ENCODE results near the gene WFIKKN1. TPM values are rescaled to one million over a fixed set of nuclear protein-coding genes. Genes with fewer than 3 reads are reported as not detected.
A peak's percentile ranks its signal among the peaks of the same experiment; 100 is the strongest.

WFIKKN1 gene
- total and polyA plus RNA-seq, 2 of the 13 experiments (the other 11 are each of a cell fraction or from before 2014, with no cell fraction given), result 1.7 to 4.9 TPM

GRCh38 chr16:630249-630814 is 453 bp upstream of the WFIKKN1 start (continued):
- no peak for TF ChIP-seq ZNF512 (CRISPR knock-in tag; IDR thresholded peaks at IDR 0.05)
- no peak for TF ChIP-seq RXRB (CRISPR knock-in tag; IDR thresholded peaks at IDR 0.05; ENCODE audit: borderline replicate concordance)
- 0 out of 2 replicates have a peak, but pooled peaks have one; percentile 38 for TF ChIP-seq ZNF549 (CRISPR knock-in tag; IDR thresholded peaks at IDR 0.05)
- TF ChIP-seq IKZF4 (CRISPR knock-in tag; IDR thresholded peaks at IDR 0.05; ENCODE audit: borderline replicate concordance, low read depth, not compliant biosample characterization), result no peak
- 0 out of 2 replicates have a peak, but pooled peaks have one; percentile 65 for TF ChIP-seq ZZZ3 (CRISPR knock-in tag; IDR thresholded peaks at IDR 0.05; ENCODE audit: borderline replicate concordance)
- TF ChIP-seq ARID4A (CRISPR knock-in tag; IDR thresholded peaks at IDR 0.05; ENCODE audit: borderline replicate concordance), result no peak
- TF ChIP-seq LBX2 (CRISPR knock-in tag; IDR thresholded peaks at IDR 0.05; ENCODE audit: borderline replicate concordance), result no peak
- TF ChIP-seq FOXO4 (CRISPR knock-in tag; conservative IDR thresholded peaks at IDR 0.05), result no peak
- TF ChIP-seq ZNF317 (CRISPR knock-in tag; IDR thresholded peaks at IDR 0.05), result 0 out of 2 replicates have a peak, but pooled peaks have one; percentile 13
- TF ChIP-seq CREBL2 (CRISPR knock-in tag; IDR thresholded peaks at IDR 0.05; ENCODE audit: borderline replicate concordance), result no peak
- no peak for TF ChIP-seq PHF8 (CRISPR knock-in tag; IDR thresholded peaks at IDR 0.05)
- TF ChIP-seq GPBP1L1 (CRISPR knock-in tag; IDR thresholded peaks at IDR 0.05), result no peak
- no peak for TF ChIP-seq ZNF234 (CRISPR knock-in tag; conservative IDR thresholded peaks at IDR 0.05)
- TF ChIP-seq BCL3 (CRISPR knock-in tag; IDR thresholded peaks at IDR 0.05), result no peak
- no peak for TF ChIP-seq ZNF619 (CRISPR knock-in tag; IDR thresholded peaks at IDR 0.05)
- no peak for TF ChIP-seq NR2F1 (CRISPR knock-in tag; IDR thresholded peaks at IDR 0.05)
- peak; percentile 59 for TF ChIP-seq KDM2A (CRISPR knock-in tag; IDR thresholded peaks at IDR 0.05; ENCODE audit: borderline replicate concordance, low read depth)
